ENCODE measurements around the gene SYT7. TPM values are rescaled to one million over a fixed set of nuclear protein-coding genes. Genes with fewer than 3 reads are reported as not detected.
A peak's percentile ranks its signal among the peaks of the same experiment; 100 is the strongest.
"Not testable (repeated sequence)": the region's sequence is repeated elsewhere in the genome, so short reads cannot be mapped to it uniquely, and the experiment has no call there.

Gene SYT7
- total RNA-seq, 1 donor from 2014 or later, result 28.2 TPM

GRCh38 chr11:61477727-61478148 lies 103.1 kb downstream of the SYT7 start:
- intact Hi-C loops (cut with DNase I), result loop anchor here (1.0 to 2.0 kb wide), 4 partner anchors 29 to 161 kb away; no protein-coding TSS in a partner anchor
- DNase-seq (ENCODE audit: missing footprints), result peak; percentile 78
- ATAC-seq, result no peak

DNA sequence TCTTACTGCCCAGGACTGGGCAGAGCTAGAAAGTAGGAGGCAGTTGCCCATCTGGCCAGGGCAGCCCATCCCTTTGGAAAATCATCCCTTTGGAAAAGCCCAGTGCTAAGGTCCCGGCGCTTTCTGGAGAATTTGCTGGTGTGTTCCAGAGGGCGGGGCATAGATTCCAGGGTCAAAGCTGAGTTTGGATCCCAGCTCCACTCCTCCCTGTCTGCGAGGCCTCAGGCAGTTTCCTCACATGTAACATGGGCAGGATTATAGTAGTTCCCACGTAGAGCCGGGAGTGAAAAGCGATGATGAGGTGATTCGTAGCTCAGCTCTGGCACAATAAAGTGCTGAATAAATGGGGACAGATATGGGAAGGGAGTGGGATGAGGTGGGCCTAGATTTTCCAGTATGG lies 103.8 kb downstream of the SYT7 start:
- ATAC-seq, result peak; percentile 17
- intact Hi-C loops (cut with DNase I), result loop anchor here (1.0 to 2.0 kb wide), 4 partner anchors 28 to 162 kb away; no protein-coding TSS in a partner anchor
- DNase-seq (ENCODE audit: missing footprints), result no peak

DNA sequence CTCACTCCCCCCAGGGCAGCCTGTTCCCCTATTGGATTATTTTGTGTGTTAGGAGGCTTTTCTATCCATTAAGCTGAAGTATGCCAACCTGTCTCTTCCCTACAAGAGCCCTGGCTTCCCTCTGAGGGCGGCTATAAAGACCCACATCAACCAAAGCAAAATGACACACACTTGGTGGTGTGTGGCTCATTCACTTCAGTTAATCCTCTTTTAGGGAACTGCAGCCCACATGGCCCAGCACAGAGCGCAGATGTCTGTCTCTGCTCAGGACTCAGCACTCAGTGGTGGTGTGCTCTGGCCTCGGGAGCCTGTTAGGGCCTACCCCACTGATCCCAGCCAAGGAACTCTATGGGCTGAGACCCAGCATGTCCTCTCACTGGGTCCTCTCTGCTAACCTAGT lies 104.5 kb downstream of the SYT7 start:
- DNase-seq (ENCODE audit: missing footprints), result no peak
- ATAC-seq, result no peak
- intact Hi-C loops (cut with DNase I), result loop anchor here (2.0 kb wide), 3 partner anchors 28 to 162 kb away; no protein-coding TSS in a partner anchor

- ATAC-seq, result no peak
- intact Hi-C loops (cut with DNase I), result no loop called here
- no peak for DNase-seq (ENCODE audit: missing footprints)
These were observed 105.4 kb downstream of the SYT7 start for GRCh38 chr11:61475433-61475832.

- ATAC-seq, result no peak
- intact Hi-C loops (cut with DNase I), result no loop called here
- no peak for DNase-seq (ENCODE audit: missing footprints)
These were observed 106.7 kb downstream of the SYT7 start for GRCh38 chr11:61474013-61474643.

- no peak for ATAC-seq
These were observed 107.4 kb downstream of the SYT7 start for GRCh38 chr11:61473370-61474012.

GRCh38 chr11:61472868-61473267 lies 108.0 kb downstream of the SYT7 start:
- intact Hi-C loops (cut with DNase I), result no loop called here
- no peak for DNase-seq (ENCODE audit: missing footprints)
- ATAC-seq, result peak; percentile 72

More at GRCh38 chr11:61473370-61474012, 107.4 kb downstream of the SYT7 start:
- DNase-seq (ENCODE audit: missing footprints), result no peak
- intact Hi-C loops (cut with DNase I), result no loop called here

DNA sequence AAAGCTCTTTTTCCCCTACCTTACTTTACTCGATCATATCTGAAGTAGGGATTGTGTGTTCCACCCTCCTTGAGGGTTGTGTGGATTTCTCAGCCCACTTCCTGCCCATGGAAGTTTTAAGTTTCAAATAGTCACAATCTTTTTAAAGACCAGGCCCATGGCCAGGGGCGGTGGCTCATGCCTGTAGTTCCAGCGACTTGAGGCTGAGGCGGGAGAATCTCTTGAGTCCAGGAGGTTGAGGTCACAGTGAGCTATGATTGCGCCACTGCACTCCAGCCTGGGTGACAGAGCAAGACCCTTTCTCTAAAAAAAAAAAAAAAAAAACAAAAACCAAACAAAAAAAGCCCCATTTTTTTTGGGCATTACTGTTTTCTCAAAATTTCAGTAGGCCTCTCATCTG lies 108.6 kb downstream of the SYT7 start:
- ATAC-seq (peak; percentile 84), DNase-seq (ENCODE audit: missing footprints) (peak; percentile 86)
- intact Hi-C loops (cut with DNase I), result no loop called here

GRCh38 chr11:61468002-61468401 lies 112.9 kb downstream of the SYT7 start:
- DNase-seq (ENCODE audit: missing footprints) (no peak), ATAC-seq (no peak)
- intact Hi-C loops (cut with DNase I), result no loop called here

DNA sequence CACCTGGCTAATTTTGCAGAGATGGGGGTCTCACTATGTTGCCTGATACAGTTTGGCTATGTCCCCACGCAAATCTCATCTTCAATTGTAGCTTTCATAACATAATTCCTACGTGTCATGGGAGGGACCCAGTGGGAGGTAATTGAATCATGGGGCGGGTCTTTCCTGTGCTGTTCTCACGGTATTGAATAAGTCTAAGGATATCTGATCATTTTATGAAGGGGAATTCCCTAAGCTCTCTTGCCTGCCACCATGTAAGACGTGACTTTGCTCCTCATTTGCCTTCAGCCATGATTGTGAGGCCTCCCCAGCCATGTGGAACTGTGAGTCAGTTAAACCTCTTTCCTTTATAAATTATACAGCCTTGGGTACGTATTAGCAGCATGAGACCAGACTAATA lies 113.3 kb downstream of the SYT7 start:
- ATAC-seq; DNase-seq (ENCODE audit: missing footprints); intact Hi-C loops (cut with DNase I): not testable (repeated sequence)

Small RNA genes lying within 50 kb of the gene (microRNA-seq; reads per million reads assigned to microRNA genes)
- not detected for gene MIR4488

Other genes with a start within 250 kb of the SYT7 start
- gene DDB1, start 248.0 kb downstream of the SYT7 start, total RNA-seq, result 113 TPM
- 12.3 TPM for gene TKFC, start 247.8 kb downstream of the SYT7 start, total RNA-seq
- 14.6 TPM for gene CYB561A3, start 219.2 kb downstream of the SYT7 start, total RNA-seq
- 18.0 TPM for gene TMEM138, start 218.7 kb downstream of the SYT7 start, total RNA-seq
- 4.6 TPM for gene TMEM216, start 188.5 kb downstream of the SYT7 start, total RNA-seq
- gene CPSF7, start 151.1 kb downstream of the SYT7 start, total RNA-seq, result 36.5 TPM
- 36.8 TPM for gene SDHAF2, start 151.0 kb downstream of the SYT7 start, total RNA-seq
- 0.60 TPM for gene LRRC10B, start 72.3 kb downstream of the SYT7 start, total RNA-seq
- 4.3 TPM for gene DAGLA, start 99.3 kb upstream of the SYT7 start, total RNA-seq
- gene MYRF, start 171.6 kb upstream of the SYT7 start, total RNA-seq, result 0.30 TPM
- gene TMEM258, start 211.5 kb upstream of the SYT7 start, total RNA-seq, result 130 TPM
- gene FEN1, start 211.8 kb upstream of the SYT7 start, total RNA-seq, result 7.0 TPM
- gene FADS1, start 235.9 kb upstream of the SYT7 start, total RNA-seq, result 25.7 TPM
- 35.7 TPM for gene FADS2, start 247.2 kb upstream of the SYT7 start, total RNA-seq